Right lobe of liver (tissue), 4 donors: Measurements from ENCODE around the gene TECTA.

Source experiments
- CTCF ChIP-seq, 4 donors: fragments of 200-600 bp in 3 of 4; fragments of 450-650 bp in 1 of 4; IDR thresholded peaks; one replicate each; pipeline versions ENCODE4 v1.5.1 to v1.8.0; 2016 to 2022; ENCODE audit warnings: antibody characterized with exemption in 4 of 4, mild to moderate bottlenecking in 2 of 4
- POLR2A ChIP-seq: fragments of 450-650 bp; IDR thresholded peaks from one replicate; pipeline ENCODE4 v1.6.1; 2017; ENCODE audit warnings: antibody characterized with exemption, mild to moderate bottlenecking
- donor health status: DM: no; HTN: no; CAD: no.
- donor health status: DM: no; HTN: no; CAD: no.
- donor health status: DM: no; HTN: yes; CAD: no.

- TF ChIP-seq CTCF (IDR thresholded peaks at IDR 0.05) (no peak), POLR2A (no peak)
Observed at GRCh38 chr11:121210445-121211080, 109.5 kb downstream of the TECTA start.
